Mucosa of rectum (tissue), 2 donors: ENCODE results near the gene DNAH12.
A peak's percentile ranks its signal among the peaks of the same experiment; 100 is the strongest.

Experiments
- H3K27ac ChIP-seq, 2 donors: one replicate each; pipeline ENCODE4 v1.7.0; 2013; ENCODE audit warnings: inconsistent platforms in 2 of 2, low read depth in 2 of 2, low read length in 2 of 2
- H3K27me3 ChIP-seq, 2 donors: one replicate each; pipeline ENCODE4 v1.7.0; 2013; ENCODE audit warnings: low read length in 2 of 2; ENCODE audit not compliant: control insufficient read depth in 2 of 2, insufficient read depth in 2 of 2
- H3K36me3 ChIP-seq, 2 donors: one replicate each; pipeline ENCODE4 v1.7.0; 2013; ENCODE audit warnings: low read length in 2 of 2; ENCODE audit not compliant: control insufficient read depth in 2 of 2, insufficient read depth in 2 of 2
- H3K4me1 ChIP-seq, 2 donors: one replicate each; pipeline ENCODE4 v1.7.0; 2013; ENCODE audit warnings: low read length in 2 of 2, mild to moderate bottlenecking in 1 of 2; ENCODE audit not compliant: control insufficient read depth in 2 of 2, insufficient read depth in 2 of 2
- H3K4me3 ChIP-seq, 2 donors: one replicate each; pipeline ENCODE4 v1.7.0; 2013; ENCODE audit warnings: low read length in 2 of 2
- H3K9ac ChIP-seq, 2 donors: one replicate each; pipeline ENCODE4 v1.7.0; 2013; ENCODE audit warnings: low read length in 2 of 2, low read depth in 1 of 2, mild to moderate bottlenecking in 1 of 2
- H3K9me3 ChIP-seq, 2 donors: one replicate each; pipeline ENCODE4 v1.7.0; 2013; ENCODE audit warnings: low read length in 2 of 2; ENCODE audit not compliant: control insufficient read depth in 2 of 2
- donor health status: healthy.
- donor health status: Normal muscosa, but diverticular disease.

The DNAH12 gene

DNA sequence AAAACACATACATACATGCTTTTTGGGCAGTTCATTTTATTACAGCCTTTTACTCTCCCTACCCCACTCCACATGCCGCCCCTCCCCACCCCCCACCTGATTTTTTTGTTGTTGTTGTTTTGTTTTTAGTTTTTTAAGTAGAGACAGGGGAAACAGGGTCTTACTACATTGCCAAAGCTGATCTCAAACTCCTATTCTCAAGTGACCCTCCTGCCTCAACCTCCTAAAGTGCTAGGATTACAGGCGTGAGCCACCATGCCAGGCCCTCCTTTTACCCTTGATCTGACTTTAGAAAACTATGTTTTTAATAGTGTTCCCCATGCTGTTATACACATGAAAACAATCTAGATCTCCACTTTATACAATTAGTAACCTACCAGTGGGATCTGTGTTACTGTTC lies 26.7 kb upstream of the DNAH12 start:
- H3K9me3 ChIP-seq = no peaks in the 10 kb centered on the region
- H3K4me3 ChIP-seq = no peak overlapping the region
- H3K36me3 ChIP-seq = peaks cover 36 to 43% of the 10 kb centered on the region in 2 donors

GRCh38 chr3:57569859-57570450 lies 25.8 kb upstream of the DNAH12 start:
- H3K4me3 ChIP-seq = no peak overlapping the region
- H3K27me3 ChIP-seq = no peaks in the 10 kb centered on the region
- H3K36me3 ChIP-seq = peaks cover 31 to 37% of the 10 kb centered on the region in 2 donors
- H3K4me1 ChIP-seq = no peaks in the 10 kb centered on the region
- H3K9me3 ChIP-seq = no peaks in the 10 kb centered on the region
- H3K9ac ChIP-seq = no peak overlapping the region
- H3K27ac ChIP-seq = no peak overlapping the region

More for the DNA sequence above, 26.7 kb upstream of the DNAH12 start:
- no peak overlapping the region for H3K9ac ChIP-seq
- no peaks in the 10 kb centered on the region for H3K4me1 ChIP-seq
- H3K27ac ChIP-seq = no peak overlapping the region
- H3K27me3 ChIP-seq = no peaks in the 10 kb centered on the region

DNA sequence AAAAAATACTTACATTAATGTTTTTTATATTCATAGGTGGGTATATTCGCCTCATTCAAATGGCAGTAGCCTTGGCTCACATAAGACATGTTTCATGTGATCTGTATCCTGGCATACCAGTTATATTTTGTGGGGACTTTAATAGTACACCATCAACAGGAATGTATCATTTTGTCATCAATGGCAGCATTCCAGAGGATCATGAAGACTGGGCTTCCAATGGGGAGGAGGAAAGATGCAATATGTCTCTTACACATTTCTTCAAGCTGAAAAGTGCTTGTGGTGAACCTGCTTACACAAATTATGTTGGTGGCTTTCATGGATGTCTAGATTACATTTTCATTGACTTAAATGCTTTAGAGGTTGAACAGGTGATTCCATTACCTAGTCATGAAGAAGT lies 15.4 kb upstream of the DNAH12 start:
- Histone ChIP-seq H3K4me3 (no peak overlapping the region), H3K9ac (no peak overlapping the region), H3K4me1 (peaks cover 18 to 23% of the 10 kb centered on the region in 2 donors)

GRCh38 chr3:57557085-57557537 lies 13.0 kb upstream of the DNAH12 start:
- H3K4me3 ChIP-seq = peak overlapping the region; percentile 89 to 100
- no peaks in the 10 kb centered on the region for H3K9me3 ChIP-seq
- H3K4me1 ChIP-seq = peaks cover 18 to 23% of the 10 kb centered on the region in 2 donors
- H3K27ac ChIP-seq = peak overlapping the region; percentile 89 to 91
- H3K36me3 ChIP-seq = peaks cover 10 to 16% of the 10 kb centered on the region in 2 donors
- no peaks in the 10 kb centered on the region for H3K27me3 ChIP-seq
- peak overlapping the region; percentile 78 to 97 for H3K9ac ChIP-seq

More for the DNA sequence above, 15.4 kb upstream of the DNAH12 start:
- peaks cover 13 to 19% of the 10 kb centered on the region in 2 donors for H3K36me3 ChIP-seq
- H3K27me3 ChIP-seq = no peaks in the 10 kb centered on the region
- H3K27ac ChIP-seq = no peak overlapping the region
- H3K9me3 ChIP-seq = no peaks in the 10 kb centered on the region

DNA sequence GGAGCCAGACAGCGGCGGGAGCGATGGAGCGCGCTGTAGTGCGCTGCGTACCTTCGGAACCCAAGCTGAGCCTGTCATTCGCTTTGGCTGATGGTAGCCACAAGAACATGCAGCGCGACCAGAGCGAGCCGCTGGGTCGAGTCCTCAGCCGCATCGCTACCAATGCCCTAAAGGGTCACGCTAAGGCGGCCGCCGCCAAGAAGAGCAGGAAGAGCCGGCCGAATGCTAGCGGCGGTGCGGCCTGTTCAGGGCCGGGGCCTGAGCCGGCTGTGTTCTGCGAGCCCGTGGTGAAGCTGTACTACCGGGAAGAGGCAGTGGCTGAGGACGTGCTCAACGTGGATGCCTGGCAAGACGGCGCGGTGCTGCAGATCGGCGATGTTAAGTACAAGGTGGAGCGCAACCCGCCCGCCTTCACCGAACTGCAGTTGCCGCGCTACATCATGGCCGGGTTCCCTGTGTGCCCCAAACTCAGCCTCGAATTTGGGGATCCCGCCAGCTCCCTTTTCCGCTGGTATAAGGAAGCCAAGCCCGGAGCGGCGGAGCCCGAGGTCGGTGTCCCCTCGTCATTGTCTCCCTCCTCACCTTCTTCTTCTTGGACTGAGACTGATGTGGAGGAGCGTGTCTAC lies 12.4 kb upstream of the DNAH12 start:
- peaks cover 10 to 15% of the 10 kb centered on the region in 2 donors for H3K36me3 ChIP-seq
- H3K27ac ChIP-seq = peak overlapping the region; percentile 89 to 91
- H3K4me1 ChIP-seq = peaks cover 18 to 23% of the 10 kb centered on the region in 2 donors
- H3K27me3 ChIP-seq = no peaks in the 10 kb centered on the region
- peak overlapping the region; percentile 89 to 100 for H3K4me3 ChIP-seq
- H3K9me3 ChIP-seq = no peaks in the 10 kb centered on the region
- H3K9ac ChIP-seq = peak overlapping the region; percentile 78 to 97

GRCh38 chr3:57555738-57556458 lies 11.8 kb upstream of the DNAH12 start, which contains the start of gene PDE12:
Gene PDE12, plus strand, starts transcription at chr3:57556274. Its CDS starts 106 bp downstream, at chr3:57556380.
- Histone ChIP-seq H3K36me3 (peaks cover 7 to 12% of the 10 kb centered on the region in 2 donors), H3K27ac (peak within 1 kb of the TSS; percentile 89 to 91), H3K4me1 (peaks cover 18 to 23% of the 10 kb centered on the region in 2 donors), H3K9me3 (no peaks in the 10 kb centered on the region), H3K27me3 (no peaks in the 10 kb centered on the region), H3K9ac (peak within 1 kb of the TSS; percentile 78 to 97), H3K4me3 (peak within 1 kb of the TSS; percentile 89 to 100)

DNA sequence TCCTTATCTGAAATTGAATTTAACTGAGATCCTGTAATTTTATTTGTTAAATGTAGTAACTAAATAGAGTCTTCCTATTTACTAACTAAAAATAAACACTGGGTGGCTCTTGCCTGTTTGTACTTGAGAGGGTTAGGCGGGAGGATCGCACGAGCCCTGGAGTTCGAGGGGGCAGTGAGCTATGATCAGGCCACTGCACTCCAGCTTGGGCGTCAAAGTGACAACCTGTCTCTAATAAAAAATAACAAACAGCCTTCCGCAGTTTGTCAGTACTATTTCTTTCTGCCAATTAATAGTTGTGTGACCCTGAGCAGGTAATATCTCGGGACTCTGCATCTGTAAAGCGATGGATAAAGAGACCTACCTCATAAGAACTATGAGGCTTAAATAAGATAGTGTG lies 11.2 kb upstream of the DNAH12 start:
- peak overlapping the region; percentile 89 to 100 for H3K4me3 ChIP-seq
- H3K9ac ChIP-seq = peak overlapping the region; percentile 78 to 97
- peak overlapping the region; percentile 89 to 91 for H3K27ac ChIP-seq
- H3K36me3 ChIP-seq = peaks cover 7 to 8% of the 10 kb centered on the region in 2 donors
- no peaks in the 10 kb centered on the region for H3K27me3 ChIP-seq
- no peaks in the 10 kb centered on the region for H3K9me3 ChIP-seq
- peaks cover 18 to 23% of the 10 kb centered on the region in 2 donors for H3K4me1 ChIP-seq

- Histone ChIP-seq H3K36me3 (no peaks in the 10 kb centered on the region), H3K9ac (no peak overlapping the region), H3K27ac (no peak overlapping the region), H3K4me1 (peaks cover 0 to 2% of the 10 kb centered on the region in 2 donors), H3K9me3 (no peaks in the 10 kb centered on the region), H3K27me3 (no peaks in the 10 kb centered on the region), H3K4me3 (no peak overlapping the region)
Observed at GRCh38 chr3:57546616-57547015, 2.5 kb upstream of the DNAH12 start.

DNA sequence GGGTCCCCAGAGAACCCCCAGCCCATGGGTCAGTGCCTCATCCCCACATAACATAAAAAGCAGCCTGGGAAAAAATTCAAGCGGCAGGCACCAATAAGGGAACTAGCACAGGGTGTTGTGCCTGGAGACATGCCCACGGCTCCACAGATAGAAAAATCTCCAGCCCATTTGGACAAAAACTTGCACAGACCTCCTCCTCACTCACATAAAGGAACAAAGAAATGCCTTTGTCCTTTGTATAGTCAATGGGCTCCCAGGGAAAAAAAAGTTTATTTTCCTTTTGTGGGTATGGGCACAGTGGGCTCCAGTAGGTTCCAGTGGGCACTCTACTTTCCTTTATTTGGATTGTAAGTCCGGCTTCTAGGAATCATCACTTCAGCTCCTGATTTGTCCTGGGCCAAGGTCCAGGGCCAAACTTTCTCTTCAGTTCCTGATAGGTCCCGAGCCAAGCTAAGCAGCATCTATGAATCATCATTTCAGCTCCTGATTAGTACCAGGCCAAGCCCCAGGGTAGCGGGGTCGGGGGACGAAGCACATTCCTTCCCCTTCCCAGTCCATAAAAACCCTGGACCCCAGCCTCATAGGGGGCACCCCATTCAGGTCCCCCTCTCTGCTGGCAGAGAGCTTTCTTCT lies 1.6 kb upstream of the DNAH12 start:
- Histone ChIP-seq H3K27ac (no peak overlapping the region), H3K27me3 (no peaks in the 10 kb centered on the region), H3K4me3 (no peak overlapping the region), H3K9me3 (no peaks in the 10 kb centered on the region), H3K9ac (no peak overlapping the region), H3K4me1 (peaks cover 0 to 2% of the 10 kb centered on the region in 2 donors), H3K36me3 (no peaks in the 10 kb centered on the region)
